Loucy (cell line): Measurements from ENCODE around the gene NBPF3.

Source experiments
- H2AFZ ChIP-seq: fragments of 200-600 bp; sonication (generic); 2 replicates; pipeline ENCODE4 v1.6.0; 2016; ENCODE audit warnings: antibody characterized with exemption, mild to moderate bottlenecking, low read length, moderate library complexity
- H3F3A ChIP-seq: fragments of 200-600 bp; 2 replicates; pipeline ENCODE4 v1.6.0; 2016; ENCODE audit warnings: antibody characterized with exemption, low read depth, mild to moderate bottlenecking
- H3K27me3 ChIP-seq: fragments of 200-600 bp; sonication (generic); 2 replicates; pipeline ENCODE4 v1.6.1; 2014; ENCODE audit warnings: low read length, mild to moderate bottlenecking; ENCODE audit not compliant: insufficient read depth, poor library complexity, severe bottlenecking
- H3K36me3 ChIP-seq: fragments of 200-600 bp; sonication (generic); 2 replicates; pipeline ENCODE4 v1.6.1; 2016; ENCODE audit warnings: low read length; ENCODE audit not compliant: insufficient read depth
- H3K4me1 ChIP-seq: fragments of 200-600 bp; sonication (generic); 2 replicates; pipeline ENCODE4 v1.5.1; 2014; ENCODE audit warnings: low read length, mild to moderate bottlenecking; ENCODE audit not compliant: insufficient read depth, poor library complexity, severe bottlenecking
- H3K4me2 ChIP-seq: fragments of 200-600 bp; sonication (generic); 2 replicates; pipeline ENCODE4 v1.6.0; 2014; ENCODE audit warnings: antibody characterized with exemption, low read length, low read depth, mild to moderate bottlenecking; ENCODE audit not compliant: poor library complexity, severe bottlenecking
- H3K4me3 ChIP-seq: fragments of 200-600 bp; sonication (generic); 2 replicates; pipeline ENCODE4 v1.5.1; 2014; ENCODE audit warnings: low read length, mild to moderate bottlenecking, mixed read lengths; ENCODE audit not compliant: poor library complexity, severe bottlenecking
- H3K79me2 ChIP-seq: fragments of 200-600 bp; sonication (generic); 2 replicates; pipeline ENCODE4 v1.6.1; 2014; ENCODE audit warnings: low read length; ENCODE audit not compliant: insufficient read depth
- H3K9ac ChIP-seq: fragments of 200-600 bp; sonication (generic); 2 replicates; pipeline ENCODE4 v1.6.0; 2014; ENCODE audit warnings: mild to moderate bottlenecking, low read depth, low read length, moderate library complexity; ENCODE audit not compliant: poor library complexity, severe bottlenecking
- H3K9me2 ChIP-seq: fragments of 200-600 bp; sonication (generic); replicated peaks from 2 replicates; pipeline ENCODE4 v1.6.1; 2016; ENCODE audit warnings: low read depth, low read length, mixed read lengths
- H3K9me3 ChIP-seq: fragments of 200-600 bp; sonication (generic); 2 replicates; pipeline ENCODE4 v1.6.1; 2014; ENCODE audit warnings: mild to moderate bottlenecking, antibody characterized with exemption, low read length, low read depth; ENCODE audit not compliant: insufficient read depth
- H4K20me1 ChIP-seq: fragments of 200-600 bp; sonication (generic); 2 replicates; pipeline ENCODE4 v1.6.0; 2014; ENCODE audit warnings: antibody characterized with exemption, low read length, mild to moderate bottlenecking; ENCODE audit not compliant: insufficient read depth, poor library complexity, severe bottlenecking
- EZH2phosphoT487 ChIP-seq: fragments of 200-600 bp; IDR thresholded peaks from 2 replicates; pipeline ENCODE4 v1.6.1; 2018; ENCODE audit warnings: antibody characterized with exemption, mild to moderate bottlenecking, moderate library complexity, borderline replicate concordance
- TF ChIP-seq, protein P1 (sequence below): fragments of 200-600 bp; sonication (generic); conservative IDR thresholded peaks from 2 replicates; pipeline ENCODE4 v1.5.1; 2014; ENCODE audit warnings: mild to moderate bottlenecking, antibody characterized with exemption, low read length

NBPF3 gene

DNA sequence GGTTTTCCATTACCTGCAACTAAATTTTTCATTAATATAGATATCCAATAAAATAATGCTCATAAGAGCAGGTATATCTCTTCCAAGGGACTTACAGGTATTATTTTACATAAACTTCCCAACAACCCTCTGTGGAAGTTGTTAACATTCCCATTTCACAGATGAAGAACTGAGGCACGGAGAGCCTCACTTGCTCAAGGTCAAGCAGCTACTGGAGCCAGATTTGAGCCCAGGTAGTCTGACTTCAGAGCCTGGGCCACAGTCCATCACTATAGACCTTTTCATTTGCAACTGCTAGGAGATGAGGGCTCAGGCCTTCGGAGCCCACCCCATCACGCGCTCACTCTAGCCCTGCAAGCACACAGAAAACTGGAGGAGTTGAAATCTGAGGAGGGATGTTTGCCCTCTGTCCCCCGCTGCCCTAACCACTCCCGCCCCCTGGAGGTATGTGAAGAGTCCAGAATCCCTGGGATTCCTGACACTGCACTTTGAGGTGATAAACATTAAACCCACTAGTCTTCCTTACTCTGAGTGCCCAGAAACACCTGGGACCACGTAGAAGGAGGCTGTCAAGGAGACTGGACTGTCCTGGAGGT, 57.6 kb downstream of the NBPF3 start:
- H3K4me1 ChIP-seq = no peaks in the 10 kb centered on the region
- H3K9me3 ChIP-seq = no peaks in the 10 kb centered on the region
- H3K9me2 ChIP-seq = no peaks in the 10 kb centered on the region
- no peak overlapping the region for H3K4me3 ChIP-seq
- H3K27me3 ChIP-seq = no peaks in the 10 kb centered on the region
- no peak overlapping the region for H3K9ac ChIP-seq
- no peaks in the 10 kb centered on the region for H4K20me1 ChIP-seq
- H3K4me2 ChIP-seq = no peak overlapping the region
- H3F3A ChIP-seq = no peaks in the 10 kb centered on the region
- H3K79me2 ChIP-seq = no peaks in the 10 kb centered on the region
- H2AFZ ChIP-seq = no peak overlapping the region
- no peak for TF ChIP-seq EZH2phosphoT487
- TF ChIP-seq, protein P1, sequence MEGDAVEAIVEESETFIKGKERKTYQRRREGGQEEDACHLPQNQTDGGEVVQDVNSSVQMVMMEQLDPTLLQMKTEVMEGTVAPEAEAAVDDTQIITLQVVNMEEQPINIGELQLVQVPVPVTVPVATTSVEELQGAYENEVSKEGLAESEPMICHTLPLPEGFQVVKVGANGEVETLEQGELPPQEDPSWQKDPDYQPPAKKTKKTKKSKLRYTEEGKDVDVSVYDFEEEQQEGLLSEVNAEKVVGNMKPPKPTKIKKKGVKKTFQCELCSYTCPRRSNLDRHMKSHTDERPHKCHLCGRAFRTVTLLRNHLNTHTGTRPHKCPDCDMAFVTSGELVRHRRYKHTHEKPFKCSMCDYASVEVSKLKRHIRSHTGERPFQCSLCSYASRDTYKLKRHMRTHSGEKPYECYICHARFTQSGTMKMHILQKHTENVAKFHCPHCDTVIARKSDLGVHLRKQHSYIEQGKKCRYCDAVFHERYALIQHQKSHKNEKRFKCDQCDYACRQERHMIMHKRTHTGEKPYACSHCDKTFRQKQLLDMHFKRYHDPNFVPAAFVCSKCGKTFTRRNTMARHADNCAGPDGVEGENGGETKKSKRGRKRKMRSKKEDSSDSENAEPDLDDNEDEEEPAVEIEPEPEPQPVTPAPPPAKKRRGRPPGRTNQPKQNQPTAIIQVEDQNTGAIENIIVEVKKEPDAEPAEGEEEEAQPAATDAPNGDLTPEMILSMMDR = no peak
- H3K36me3 ChIP-seq = no peaks in the 10 kb centered on the region

DNA sequence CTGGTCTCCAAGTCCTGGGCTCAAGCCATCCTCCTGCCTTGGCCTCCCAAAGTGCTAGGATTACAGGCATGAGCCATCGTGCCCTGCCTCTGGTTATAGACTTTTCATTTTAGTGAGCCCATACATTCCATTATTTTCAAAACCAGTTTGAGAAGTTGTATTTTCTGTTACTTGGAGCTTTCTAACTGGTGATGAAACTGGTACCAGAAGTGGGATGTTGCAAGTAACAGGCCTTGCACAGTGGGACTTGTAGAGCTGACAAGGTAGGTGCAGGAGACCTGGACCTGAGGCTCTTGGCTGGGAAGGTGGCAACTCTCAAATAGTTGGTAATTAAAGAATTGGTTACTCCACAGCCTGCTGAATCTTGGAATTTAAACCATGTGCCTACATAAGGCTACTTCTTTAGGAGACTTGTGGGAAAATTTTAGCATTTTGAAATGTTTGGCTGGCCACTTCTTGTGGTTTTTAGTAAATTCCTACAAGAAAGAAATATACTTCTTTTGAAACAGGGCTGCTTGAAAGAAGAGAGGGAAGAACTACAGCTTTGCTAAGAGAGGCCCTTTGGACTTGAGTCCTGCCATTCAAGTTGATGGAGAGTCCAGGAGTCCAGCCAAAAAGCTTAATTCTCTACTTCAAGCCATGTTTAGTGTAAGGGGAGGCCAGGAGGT, 59.5 kb downstream of the NBPF3 start:
- H3K4me3 ChIP-seq = no peak overlapping the region
- no peaks in the 10 kb centered on the region for H3K9me2 ChIP-seq
- no peaks in the 10 kb centered on the region for H3K79me2 ChIP-seq
- no peaks in the 10 kb centered on the region for H3K36me3 ChIP-seq
- no peaks in the 10 kb centered on the region for H3F3A ChIP-seq
- H4K20me1 ChIP-seq = no peaks in the 10 kb centered on the region
- H3K9me3 ChIP-seq = no peaks in the 10 kb centered on the region
- no peaks in the 10 kb centered on the region for H3K27me3 ChIP-seq
- no peaks in the 10 kb centered on the region for H3K4me1 ChIP-seq
- H3K9ac ChIP-seq = no peak overlapping the region
- no peak overlapping the region for H2AFZ ChIP-seq
- no peak for TF ChIP-seq EZH2phosphoT487
- TF ChIP-seq, protein P1 = no peak
- no peak overlapping the region for H3K4me2 ChIP-seq

DNA sequence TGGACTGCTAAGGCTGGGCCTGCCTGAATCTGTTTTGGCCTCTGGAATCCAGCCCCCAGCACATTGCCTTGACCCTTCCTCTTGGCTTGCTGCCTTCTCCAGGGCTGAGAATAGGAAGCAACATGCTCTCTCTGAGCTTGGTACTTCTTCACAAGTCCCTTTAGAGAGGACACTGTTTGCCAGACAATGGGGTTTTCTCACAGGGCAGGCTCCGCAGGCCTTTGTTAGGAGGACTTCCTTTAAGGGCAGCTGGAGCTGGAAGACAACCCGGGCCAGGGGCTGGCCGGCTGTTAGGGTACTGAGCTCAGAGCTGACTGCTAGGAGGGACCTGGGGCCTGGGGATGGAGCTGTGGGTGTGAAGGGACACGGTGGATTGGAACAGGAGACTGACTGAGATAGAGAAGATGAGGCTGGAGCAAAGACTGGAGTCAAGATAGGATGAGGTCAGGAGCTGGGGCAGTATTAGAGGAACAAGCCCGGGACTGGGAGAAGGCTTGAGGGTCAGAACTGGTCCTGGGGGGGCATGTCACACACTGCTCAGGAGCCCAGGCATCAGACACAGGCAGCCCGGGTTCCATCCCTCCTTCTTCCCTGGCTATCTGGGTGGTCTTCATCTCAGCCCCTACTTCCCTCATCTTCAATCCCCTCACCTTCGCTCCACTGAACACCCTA, 63.9 kb downstream of the NBPF3 start:
- Histone ChIP-seq H3K79me2 (no peaks in the 10 kb centered on the region), H3K9me3 (no peaks in the 10 kb centered on the region), H3K9ac (no peak overlapping the region), H4K20me1 (no peaks in the 10 kb centered on the region), H2AFZ (no peak overlapping the region), H3K4me2 (no peak overlapping the region), H3K4me1 (no peaks in the 10 kb centered on the region), H3K36me3 (no peaks in the 10 kb centered on the region), H3F3A (no peaks in the 10 kb centered on the region), H3K27me3 (no peaks in the 10 kb centered on the region), H3K9me2 (no peaks in the 10 kb centered on the region), H3K4me3 (no peak overlapping the region)
- TF ChIP-seq, protein P1 = no peak
- TF ChIP-seq EZH2phosphoT487 = no peak
